IMR-90 (cell line): Measurements from ENCODE around the gene SEPHS2. TPM values are rescaled to one million over a fixed set of nuclear protein-coding genes. Genes with fewer than 3 reads are reported as not detected.

Source experiments
- ATAC-seq: fragments of 200-7000 bp; cut with Tn5 transposase; 2 replicates; pipeline ENCODE4 v1.9.1; 2020; ENCODE audit warnings: low read depth, mild to moderate bottlenecking, moderate library complexity
- BruUV-seq: library from RNA; stranded (reverse); fragments of 400-500 nt; replicated peaks from 2 replicates; lab custom pipeline; 2021; lab: Mats Ljungman, UMichigan
- CTCF ChIA-PET: fragments of 300-600 bp; formaldehyde crosslinking; extraction: SDS; loops from one replicate; lab custom pipeline; 2021; ENCODE audit warnings: antibody characterized with exemption; lab: Yijun Ruan, JAX
- POLR2A ChIA-PET: fragments of 300-600 bp; sonication (Branson Sonifier 250); formaldehyde crosslinking; loops from one replicate; lab custom pipeline; 2022; ENCODE audit warnings: antibody characterized with exemption; ENCODE audit not compliant: unreplicated experiment; lab: Charles Lee
- DNase-seq: peaks from one replicate; pipeline ENCODE4 v3.0.0; 2013
- H2AFZ ChIP-seq: replicated peaks from 2 replicates; pipeline ENCODE3; 2013; ENCODE audit warnings: low read length, mild to moderate bottlenecking; ENCODE audit not compliant: poor library complexity
- H2AK5ac ChIP-seq: 2 replicates; pipeline ENCODE4 v1.6.1; 2013; ENCODE audit warnings: low read depth, low read length, inconsistent platforms
- H2AK9ac ChIP-seq: replicated peaks from 2 replicates; pipeline ENCODE3; 2013; ENCODE audit warnings: mild to moderate bottlenecking, low read depth, low read length, moderate library complexity; ENCODE audit not compliant: poor library complexity
- H2BK120ac ChIP-seq: 2 replicates; pipeline ENCODE4 v1.6.1; 2013; ENCODE audit warnings: low read depth, low read length, inconsistent platforms
- H2BK15ac ChIP-seq: 3 replicates; pipeline ENCODE4 v1.6.1; 2013; ENCODE audit warnings: low read depth, low read length, inconsistent platforms
- H2BK20ac ChIP-seq: 2 replicates; pipeline ENCODE4 v1.6.1; 2013; ENCODE audit warnings: low read depth, mild to moderate bottlenecking, inconsistent platforms, low read length, moderate library complexity
- H2BK5ac ChIP-seq: 2 replicates; pipeline ENCODE4 v1.6.1; 2013; ENCODE audit warnings: mild to moderate bottlenecking, low read depth, low read length, inconsistent platforms; ENCODE audit not compliant: poor library complexity, severe bottlenecking
- H3K14ac ChIP-seq: replicated peaks from 2 replicates; pipeline ENCODE4 v1.6.1; 2013; ENCODE audit warnings: low read depth, low read length, inconsistent platforms
- H3K18ac ChIP-seq: 2 replicates; pipeline ENCODE4 v1.6.1; 2013; ENCODE audit warnings: low read depth, low read length, control low read depth
- H3K23ac ChIP-seq: 2 replicates; pipeline ENCODE4 v1.6.1; 2013; ENCODE audit warnings: low read depth, low read length, inconsistent platforms
- H3K27ac ChIP-seq: 2 replicates; pipeline ENCODE4 v1.5.1; 2013; ENCODE audit warnings: mild to moderate bottlenecking, control low read depth, low read length; ENCODE audit not compliant: insufficient read depth
- H3K27me3 ChIP-seq: 2 replicates; pipeline ENCODE4 v1.6.1; 2013; ENCODE audit warnings: low read length; ENCODE audit not compliant: control insufficient read depth, insufficient read depth
- H3K36me3 ChIP-seq: 2 replicates; pipeline ENCODE4 v1.6.1; 2013; ENCODE audit warnings: low read length, mixed read lengths; ENCODE audit not compliant: control insufficient read depth, insufficient read depth
- H3K4ac ChIP-seq: 2 replicates; pipeline ENCODE4 v1.6.1; 2013; ENCODE audit warnings: low read depth, low read length, inconsistent platforms
- H3K4me1 ChIP-seq: 2 replicates; pipeline ENCODE4 v1.6.1; 2013; ENCODE audit warnings: low read length, mixed read lengths; ENCODE audit not compliant: control insufficient read depth, insufficient read depth
- H3K4me2 ChIP-seq: 2 replicates; pipeline ENCODE4 v1.6.1; 2013; ENCODE audit warnings: low read depth, mild to moderate bottlenecking, control low read depth, low read length, moderate library complexity
- H3K4me3 ChIP-seq: 2 replicates; pipeline ENCODE4 v1.5.1; 2013; ENCODE audit warnings: low read depth, mild to moderate bottlenecking, control low read depth, low read length, moderate library complexity; ENCODE audit not compliant: insufficient read depth
- H3K56ac ChIP-seq: 2 replicates; pipeline ENCODE4 v1.6.1; 2013; ENCODE audit warnings: low read length, inconsistent platforms; ENCODE audit not compliant: insufficient read depth; ENCODE audit errors: extremely low read depth
- H3K79me1 ChIP-seq, 2 experiments: 2 replicates each; pipeline ENCODE4 v1.6.1; 2013; ENCODE audit warnings: low read length in 2 of 2, inconsistent platforms in 1 of 2, low read depth in 1 of 2
- H3K9ac ChIP-seq: 2 replicates; pipeline ENCODE4 v1.6.1; 2013; ENCODE audit warnings: low read depth, low read length, control low read depth
- H3K9me1 ChIP-seq: 2 replicates; pipeline ENCODE4 v1.6.1; 2013; ENCODE audit warnings: low read length, inconsistent platforms; ENCODE audit not compliant: insufficient read depth
- H3K9me3 ChIP-seq: 2 replicates; pipeline ENCODE4 v1.6.1; 2013; ENCODE audit warnings: low read length; ENCODE audit not compliant: control insufficient read depth, insufficient read depth
- H4K20me1 ChIP-seq: 2 replicates; pipeline ENCODE4 v1.6.1; 2013; ENCODE audit warnings: low read length, inconsistent platforms; ENCODE audit not compliant: insufficient read depth
- H4K5ac ChIP-seq: 2 replicates; pipeline ENCODE4 v1.6.1; 2013; ENCODE audit warnings: mild to moderate bottlenecking, low read depth, low read length, control low read depth
- H4K8ac ChIP-seq, 2 experiments: 2 replicates each; pipeline ENCODE4 v1.6.1; 2013; ENCODE audit warnings: low read depth in 2 of 2, low read length in 2 of 2, control low read depth in 1 of 2, inconsistent platforms in 1 of 2
- H4K91ac ChIP-seq: 2 replicates; pipeline ENCODE4 v1.6.1; 2013; ENCODE audit warnings: low read depth, low read length, inconsistent platforms; ENCODE audit not compliant: insufficient read depth
- MAFK ChIP-seq: IDR thresholded peaks from 2 replicates; pipeline ENCODE4 v1.6.1; 2012; ENCODE audit warnings: low read depth, low read length, improper control_type of control experiment
- MXI1 ChIP-seq: IDR thresholded peaks from 2 replicates; pipeline ENCODE4 v1.6.1; 2012; ENCODE audit warnings: low read depth, mild to moderate bottlenecking, low read length, moderate library complexity, borderline replicate concordance
- POLR2A ChIP-seq: IDR thresholded peaks from 2 replicates; pipeline ENCODE4 v1.6.1; 2012; ENCODE audit warnings: mild to moderate bottlenecking, low read depth, low read length
- SMC3 ChIP-seq: fragments of 150-350 bp; IDR thresholded peaks from 2 replicates; pipeline ENCODE4 v1.6.1; 2016; ENCODE audit warnings: low read depth, mild to moderate bottlenecking, antibody characterized with exemption, low read length, moderate library complexity
- WGBS, 2 experiments: methylation state at CpG; one replicate each; pipeline versions ENCODE4 v1.1.5 to v1.1.7; 2013; ENCODE audit warnings: missing lambda C conversion rate in 2 of 2; ENCODE audit not compliant: insufficient read length in 1 of 2; ENCODE audit errors: extremely low coverage in 2 of 2; 5-methylcytosine and 5-hydroxymethylcytosine counted together
- dilution Hi-C: fragments of 300-500 bp; cut with HindIII; formaldehyde crosslinking; loops from one replicate; pipeline ENCODE4 v1.14.3; 2018; ENCODE audit warnings: low sequenced_read_pairs; ENCODE audit not compliant: unreplicated experiment
- in situ Hi-C: fragments of 300-500 bp; cut with MboI; formaldehyde crosslinking; loops from 3 replicates; pipeline ENCODE4 v1.14.3; 2019; ENCODE audit warnings: low sequenced_read_pairs, inconsistent platforms, mixed read lengths
- intact Hi-C: fragments of 100-400 bp; cut with micrococcal nuclease; formaldehyde crosslinking; loops from 2 replicates; pipeline ENCODE4 v1.10.0; 2022
- polyA plus RNA-seq, 3 experiments: library from polyadenylated mRNA; depleted of rRNA; stranded (reverse); fragments of >200 nt; gene quantifications; 2 replicates each; pipeline ENCODE4 v1.2.3, GENCODE V29; 2012; ENCODE audit warnings: low replicate concordance in 1 of 3
- total RNA-seq: library from RNA; depleted of rRNA; stranded (reverse); fragments of >200 nt; gene quantifications from 2 replicates; pipeline ENCODE4 v1.2.3, GENCODE V29; 2012
- TF ChIP-seq, protein P1 (sequence below): fragments of 150-350 bp; IDR thresholded peaks from 2 replicates; pipeline ENCODE4 v1.6.1; 2017; ENCODE audit warnings: mild to moderate bottlenecking, antibody characterized with exemption, low read length, low read depth
- TF ChIP-seq, protein P2 (sequence below): conservative IDR thresholded peaks from 2 replicates; pipeline ENCODE4 v1.5.1; 2012; ENCODE audit warnings: mild to moderate bottlenecking, low read depth, low read length, improper control_type of control experiment
- TF ChIP-seq, protein P3 (sequence below): fragments of 150-350 bp; IDR thresholded peaks from 2 replicates; pipeline ENCODE4 v1.6.1; 2016; ENCODE audit warnings: low read depth, mild to moderate bottlenecking, low read length, moderate library complexity, borderline replicate concordance

Gene SEPHS2
- total and polyA plus RNA-seq, 2 of the 4 experiments (the other 2 are of a cell fraction): 10.4 to 31.4 TPM

DNA sequence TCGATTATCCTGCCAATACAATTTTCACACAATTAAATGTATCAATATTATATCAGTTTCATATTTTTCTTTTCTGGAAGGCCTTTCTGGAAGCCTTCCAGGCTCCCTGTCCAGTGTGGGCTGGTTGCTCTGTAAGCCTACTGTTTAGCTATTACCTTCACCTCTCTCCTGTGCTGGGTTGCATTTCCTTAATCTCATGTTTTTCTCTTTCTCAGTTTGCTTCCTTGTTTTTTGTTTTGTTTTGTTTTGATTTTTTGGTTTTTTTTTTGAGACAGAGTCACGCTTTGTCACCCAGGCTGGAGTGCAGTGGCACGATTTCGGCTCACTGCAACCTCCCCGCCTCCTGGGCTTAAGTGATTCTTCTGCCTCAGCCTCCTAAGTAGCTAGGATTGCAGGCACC is 6.8 kb downstream of the SEPHS2 start:
- Histone ChIP-seq H3K23ac (no peak overlapping the region), H3K9me3 (no peaks in the 10 kb centered on the region), H4K5ac (no peak overlapping the region), H3K4me3 (no peak overlapping the region), H4K20me1 (no peaks in the 10 kb centered on the region), H2AK9ac (no peak overlapping the region), H3K4me2 (no peak overlapping the region), H3K4me1 (no peaks in the 10 kb centered on the region), H2AFZ (no peak overlapping the region), H3K9me1 (no peaks in the 10 kb centered on the region), H3K36me3 (peaks cover 2% of the 10 kb centered on the region; the same call in 1 of the 2 replicates), H3K9ac (no peak overlapping the region), H2AK5ac (no peak overlapping the region), H3K56ac (no peak overlapping the region), H3K4ac (no peak overlapping the region), H2BK15ac (no peak overlapping the region), H2BK120ac (no peak overlapping the region), H2BK20ac (no peak overlapping the region), H4K91ac (no peak overlapping the region), H3K18ac (no peak overlapping the region), H3K27me3 (peaks cover 15% of the 10 kb centered on the region), H3K79me1 (peaks cover 0 to 8% of the 10 kb centered on the region in 2 experiments; a peak in 2 of 4 replicates), H3K14ac (no peak overlapping the region), H4K8ac (no peak overlapping the region), H2BK5ac (no peak overlapping the region), H3K27ac (no peak overlapping the region)
- TF ChIP-seq, protein P1, sequence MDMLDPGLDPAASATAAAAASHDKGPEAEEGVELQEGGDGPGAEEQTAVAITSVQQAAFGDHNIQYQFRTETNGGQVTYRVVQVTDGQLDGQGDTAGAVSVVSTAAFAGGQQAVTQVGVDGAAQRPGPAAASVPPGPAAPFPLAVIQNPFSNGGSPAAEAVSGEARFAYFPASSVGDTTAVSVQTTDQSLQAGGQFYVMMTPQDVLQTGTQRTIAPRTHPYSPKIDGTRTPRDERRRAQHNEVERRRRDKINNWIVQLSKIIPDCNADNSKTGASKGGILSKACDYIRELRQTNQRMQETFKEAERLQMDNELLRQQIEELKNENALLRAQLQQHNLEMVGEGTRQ: no peak
- TF ChIP-seq MAFK (no peak), MXI1 (no peak), SMC3 (no peak), POLR2A (no peak)
- TF ChIP-seq, protein P2, sequence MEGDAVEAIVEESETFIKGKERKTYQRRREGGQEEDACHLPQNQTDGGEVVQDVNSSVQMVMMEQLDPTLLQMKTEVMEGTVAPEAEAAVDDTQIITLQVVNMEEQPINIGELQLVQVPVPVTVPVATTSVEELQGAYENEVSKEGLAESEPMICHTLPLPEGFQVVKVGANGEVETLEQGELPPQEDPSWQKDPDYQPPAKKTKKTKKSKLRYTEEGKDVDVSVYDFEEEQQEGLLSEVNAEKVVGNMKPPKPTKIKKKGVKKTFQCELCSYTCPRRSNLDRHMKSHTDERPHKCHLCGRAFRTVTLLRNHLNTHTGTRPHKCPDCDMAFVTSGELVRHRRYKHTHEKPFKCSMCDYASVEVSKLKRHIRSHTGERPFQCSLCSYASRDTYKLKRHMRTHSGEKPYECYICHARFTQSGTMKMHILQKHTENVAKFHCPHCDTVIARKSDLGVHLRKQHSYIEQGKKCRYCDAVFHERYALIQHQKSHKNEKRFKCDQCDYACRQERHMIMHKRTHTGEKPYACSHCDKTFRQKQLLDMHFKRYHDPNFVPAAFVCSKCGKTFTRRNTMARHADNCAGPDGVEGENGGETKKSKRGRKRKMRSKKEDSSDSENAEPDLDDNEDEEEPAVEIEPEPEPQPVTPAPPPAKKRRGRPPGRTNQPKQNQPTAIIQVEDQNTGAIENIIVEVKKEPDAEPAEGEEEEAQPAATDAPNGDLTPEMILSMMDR: no peak
- TF ChIP-seq, protein P3, sequence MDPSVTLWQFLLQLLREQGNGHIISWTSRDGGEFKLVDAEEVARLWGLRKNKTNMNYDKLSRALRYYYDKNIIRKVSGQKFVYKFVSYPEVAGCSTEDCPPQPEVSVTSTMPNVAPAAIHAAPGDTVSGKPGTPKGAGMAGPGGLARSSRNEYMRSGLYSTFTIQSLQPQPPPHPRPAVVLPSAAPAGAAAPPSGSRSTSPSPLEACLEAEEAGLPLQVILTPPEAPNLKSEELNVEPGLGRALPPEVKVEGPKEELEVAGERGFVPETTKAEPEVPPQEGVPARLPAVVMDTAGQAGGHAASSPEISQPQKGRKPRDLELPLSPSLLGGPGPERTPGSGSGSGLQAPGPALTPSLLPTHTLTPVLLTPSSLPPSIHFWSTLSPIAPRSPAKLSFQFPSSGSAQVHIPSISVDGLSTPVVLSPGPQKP: no peak
- in situ Hi-C loops: no loop called here
- no CpG with 5 or more reads among the region's 5 CpGs for WGBS, 2 experiments
- no TSS peak for BruUV-seq
- intact Hi-C loops: no loop called here
- no peak for ATAC-seq
- DNase-seq: no peak
- POLR2A ChIA-PET: no interaction called here
- dilution Hi-C loops: no loop called here
- CTCF ChIA-PET: interaction anchor here (0.7 kb wide), 1 partner anchor 9 kb away, joined by 3 read pairs; the partner anchor contains the start of gene DCTPP1
